GM23338 (cell line): ENCODE results near the gene SLC39A11. TPM values are rescaled to one million over a fixed set of nuclear protein-coding genes. Genes with fewer than 3 reads are reported as not detected.

Experiments
- ATAC-seq: fragments of 200-7000 bp; cut with Tn5 transposase; 3 replicates; pipeline ENCODE4 v1.9.1; 2020
- DNase-seq: peaks from one replicate; pipeline ENCODE4 v3.0.0-alpha.2; 2015; ENCODE audit warnings: low spot score
- H2AFZ ChIP-seq: fragments of 200-600 bp; sonication (generic); 2 replicates; pipeline ENCODE4 v1.8.0; 2016; ENCODE audit warnings: antibody characterized with exemption, mild to moderate bottlenecking, moderate library complexity
- H3F3A ChIP-seq: fragments of 200-600 bp; sonication (generic); replicated peaks from 2 replicates; pipeline ENCODE4 v1.8.0; 2017; ENCODE audit warnings: antibody characterized with exemption, mixed run types, low read depth
- H3K27ac ChIP-seq: fragments of 200-600 bp; sonication (generic); 2 replicates; pipeline ENCODE4 v1.6.1; 2016; ENCODE audit warnings: low read depth
- H3K27me3 ChIP-seq: fragments of 200-600 bp; sonication (generic); 2 replicates; pipeline ENCODE4 v1.8.0; 2016; ENCODE audit warnings: mild to moderate bottlenecking, mixed run types, moderate library complexity; ENCODE audit not compliant: insufficient read depth
- H3K36me3 ChIP-seq: fragments of 200-600 bp; sonication (generic); 2 replicates; pipeline ENCODE4 v1.8.0; 2016; ENCODE audit warnings: mild to moderate bottlenecking; ENCODE audit not compliant: insufficient read depth
- H3K4me1 ChIP-seq: fragments of 200-600 bp; sonication (generic); 2 replicates; pipeline ENCODE4 v1.8.0; 2016; ENCODE audit warnings: mild to moderate bottlenecking, moderate library complexity; ENCODE audit not compliant: insufficient read depth
- H3K4me2 ChIP-seq: fragments of 200-600 bp; sonication (generic); 2 replicates; pipeline ENCODE4 v1.7.1; 2017; ENCODE audit warnings: mixed run types
- H3K4me3 ChIP-seq: fragments of 200-600 bp; sonication (generic); 2 replicates; pipeline ENCODE4 v1.6.1; 2016; ENCODE audit warnings: mixed run types
- H3K79me2 ChIP-seq: fragments of 200-600 bp; sonication (generic); replicated peaks from 2 replicates; pipeline ENCODE4 v1.8.0; 2017; ENCODE audit warnings: mild to moderate bottlenecking; ENCODE audit not compliant: insufficient read depth
- H3K9me2 ChIP-seq: fragments of 200-600 bp; sonication (generic); 2 replicates; pipeline ENCODE4 v1.8.0; 2017; ENCODE audit not compliant: insufficient read depth
- H4K20me1 ChIP-seq: fragments of 200-600 bp; sonication (generic); replicated peaks from 2 replicates; pipeline ENCODE4 v1.8.0; 2017; ENCODE audit warnings: mild to moderate bottlenecking; ENCODE audit not compliant: insufficient read depth
- H3K27ac Mint-ChIP-seq: 2 replicates; pipeline ENCODE4 v1.8.0; 2020; ENCODE audit warnings: inconsistent platforms, mild to moderate bottlenecking, moderate library complexity, mixed read lengths
- H3K27me3 Mint-ChIP-seq: 3 replicates; pipeline ENCODE4 v1.8.0; 2022; ENCODE audit warnings: low read depth, mild to moderate bottlenecking, moderate library complexity, mixed read lengths, inconsistent platforms; ENCODE audit not compliant: insufficient read depth, poor library complexity
- H3K36me3 Mint-ChIP-seq: 3 replicates; pipeline ENCODE4 v1.8.0; 2021; ENCODE audit warnings: low read depth, mild to moderate bottlenecking, inconsistent platforms, moderate library complexity, mixed read lengths
- H3K4me1 Mint-ChIP-seq: 3 replicates; pipeline ENCODE4 v1.8.0; 2020; ENCODE audit warnings: mild to moderate bottlenecking, inconsistent platforms, mixed read lengths
- H3K4me3 Mint-ChIP-seq: 3 replicates; pipeline ENCODE4 v1.8.0; 2021; ENCODE audit warnings: moderate library complexity, mild to moderate bottlenecking, inconsistent platforms, mixed read lengths
- H3K9me3 Mint-ChIP-seq: 3 replicates; pipeline ENCODE4 v1.8.0; 2020; ENCODE audit warnings: moderate library complexity, mild to moderate bottlenecking, inconsistent platforms, mixed read lengths
- CREB1 ChIP-seq: fragments of 250-450 bp; sonication (Bioruptor Pico); IDR thresholded peaks from 2 replicates; pipeline ENCODE4 v1.5.0; 2020; ENCODE audit warnings: low read depth, mild to moderate bottlenecking, moderate library complexity
- EZH2 ChIP-seq: fragments of 200-600 bp; sonication (generic); IDR thresholded peaks from one replicate; pipeline ENCODE4 v1.8.0; 2017; ENCODE audit warnings: antibody characterized with exemption, mild to moderate bottlenecking, low read depth; ENCODE audit not compliant: unreplicated experiment
- JUNB ChIP-seq: IDR thresholded peaks from one replicate; pipeline ENCODE4 v1.6.1; 2016; ENCODE audit warnings: antibody characterized with exemption; ENCODE audit not compliant: unreplicated experiment
- NANOG ChIP-seq: IDR thresholded peaks from 2 replicates; pipeline ENCODE4 v1.6.1; 2016; ENCODE audit warnings: antibody characterized with exemption, borderline replicate concordance
- POLR2AphosphoS5 ChIP-seq: IDR thresholded peaks from 2 replicates; pipeline ENCODE4 v1.6.1; 2016; ENCODE audit warnings: antibody characterized with exemption, low read depth
- STAT1 ChIP-seq: IDR thresholded peaks from one replicate; pipeline ENCODE4 v1.6.1; 2016; ENCODE audit warnings: antibody characterized with exemption; ENCODE audit not compliant: unreplicated experiment
- ZNF331 ChIP-seq: fragments of 250-450 bp; sonication (Bioruptor Pico); IDR thresholded peaks from 2 replicates; pipeline ENCODE4 v1.5.0; 2020; ENCODE audit warnings: low read depth, mild to moderate bottlenecking, moderate library complexity
- polyA plus RNA-seq: library from polyadenylated mRNA; unstranded; fragments of >200 nt; fragmentation: Nextera tagmentation; extraction: Ambion mirVana; gene quantifications from 2 replicates; pipeline ENCODE4 v1.2.1, GENCODE V29; 2016
- total RNA-seq: library from RNA; depleted of rRNA; stranded (reverse); fragments of >200 nt; shearing (Covaris generic); gene quantifications from 2 replicates; pipeline ENCODE4 v1.2.3, GENCODE V29; 2014
- TF ChIP-seq, protein P1 (sequence below): IDR thresholded peaks from one replicate; pipeline ENCODE4 v1.6.1; 2018; ENCODE audit warnings: antibody characterized with exemption; ENCODE audit not compliant: unreplicated experiment
- TF ChIP-seq, protein P2 (sequence below): IDR thresholded peaks from 2 replicates; pipeline ENCODE4 v1.6.1; 2016; ENCODE audit warnings: antibody characterized with exemption
- TF ChIP-seq, protein P3 (sequence below): fragments of 250-450 bp; sonication (Bioruptor Pico); IDR thresholded peaks from 2 replicates; pipeline ENCODE4 v1.5.0; 2020; ENCODE audit warnings: mild to moderate bottlenecking, moderate library complexity

The SLC39A11 gene
- total and polyA plus RNA-seq, 2 experiments from 2014 or later = 10.8 to 18.1 TPM

DNA sequence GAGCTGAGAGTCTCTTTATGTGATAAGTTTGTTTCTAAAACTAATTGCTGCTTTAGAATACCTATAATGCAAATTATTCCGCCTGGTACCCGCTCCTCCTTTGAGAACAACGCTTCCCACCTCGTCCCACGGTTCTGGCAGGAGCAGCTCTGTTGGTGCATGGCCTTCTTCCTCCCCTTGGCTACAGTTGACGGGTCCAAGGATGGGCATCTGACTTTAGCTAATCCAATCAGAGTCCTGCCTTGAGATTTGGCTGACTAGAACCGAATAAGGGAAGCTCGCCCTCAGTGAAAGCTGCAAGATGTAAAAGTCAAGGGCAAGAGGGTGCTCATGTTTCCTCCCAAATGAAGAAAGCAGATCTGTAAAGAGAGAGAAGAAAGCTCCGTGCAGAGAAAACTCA lies 481.3 kb downstream of the SLC39A11 start:
- peaks cover 7% of the 10 kb centered on the region for H3K27me3 Mint-ChIP-seq

DNA sequence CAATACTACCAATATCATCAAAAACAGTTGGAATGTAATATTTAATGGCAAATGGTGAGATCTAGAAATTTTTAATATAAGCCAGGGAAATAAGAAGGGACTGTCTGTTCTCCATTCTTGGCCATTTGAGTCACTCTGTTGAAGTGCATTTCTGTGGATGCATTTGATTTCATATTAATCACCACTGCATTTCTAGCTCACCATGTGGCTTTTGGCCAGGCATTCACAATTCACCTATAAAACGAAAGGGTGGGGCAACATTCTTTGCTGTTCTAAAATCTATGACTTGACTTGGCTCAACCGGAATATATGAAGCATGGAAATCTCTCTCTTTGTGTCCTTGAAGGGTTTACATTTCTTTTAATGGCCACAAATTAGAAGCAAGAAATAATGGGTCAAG lies 483.0 kb downstream of the SLC39A11 start:
- H2AFZ ChIP-seq = no peak overlapping the region
- H3K4me3 Mint-ChIP-seq = no peak overlapping the region
- H3K27me3 Mint-ChIP-seq = no peaks in the 10 kb centered on the region
- no peaks in the 10 kb centered on the region for H3K9me2 ChIP-seq
- no peaks in the 10 kb centered on the region for H3K79me2 ChIP-seq
- no peaks in the 10 kb centered on the region for H4K20me1 ChIP-seq
- H3K27me3 ChIP-seq = no peaks in the 10 kb centered on the region
- H3K4me3 ChIP-seq = no peak overlapping the region
- peaks cover 2% of the 10 kb centered on the region; the same call in 2 of the 3 replicates for H3K9me3 Mint-ChIP-seq
- no peaks in the 10 kb centered on the region for H3K4me1 ChIP-seq
- no peak overlapping the region for H3K27ac Mint-ChIP-seq
- H3K4me2 ChIP-seq = no peak overlapping the region
- no peak for TF ChIP-seq JUNB
- TF ChIP-seq, protein P1, sequence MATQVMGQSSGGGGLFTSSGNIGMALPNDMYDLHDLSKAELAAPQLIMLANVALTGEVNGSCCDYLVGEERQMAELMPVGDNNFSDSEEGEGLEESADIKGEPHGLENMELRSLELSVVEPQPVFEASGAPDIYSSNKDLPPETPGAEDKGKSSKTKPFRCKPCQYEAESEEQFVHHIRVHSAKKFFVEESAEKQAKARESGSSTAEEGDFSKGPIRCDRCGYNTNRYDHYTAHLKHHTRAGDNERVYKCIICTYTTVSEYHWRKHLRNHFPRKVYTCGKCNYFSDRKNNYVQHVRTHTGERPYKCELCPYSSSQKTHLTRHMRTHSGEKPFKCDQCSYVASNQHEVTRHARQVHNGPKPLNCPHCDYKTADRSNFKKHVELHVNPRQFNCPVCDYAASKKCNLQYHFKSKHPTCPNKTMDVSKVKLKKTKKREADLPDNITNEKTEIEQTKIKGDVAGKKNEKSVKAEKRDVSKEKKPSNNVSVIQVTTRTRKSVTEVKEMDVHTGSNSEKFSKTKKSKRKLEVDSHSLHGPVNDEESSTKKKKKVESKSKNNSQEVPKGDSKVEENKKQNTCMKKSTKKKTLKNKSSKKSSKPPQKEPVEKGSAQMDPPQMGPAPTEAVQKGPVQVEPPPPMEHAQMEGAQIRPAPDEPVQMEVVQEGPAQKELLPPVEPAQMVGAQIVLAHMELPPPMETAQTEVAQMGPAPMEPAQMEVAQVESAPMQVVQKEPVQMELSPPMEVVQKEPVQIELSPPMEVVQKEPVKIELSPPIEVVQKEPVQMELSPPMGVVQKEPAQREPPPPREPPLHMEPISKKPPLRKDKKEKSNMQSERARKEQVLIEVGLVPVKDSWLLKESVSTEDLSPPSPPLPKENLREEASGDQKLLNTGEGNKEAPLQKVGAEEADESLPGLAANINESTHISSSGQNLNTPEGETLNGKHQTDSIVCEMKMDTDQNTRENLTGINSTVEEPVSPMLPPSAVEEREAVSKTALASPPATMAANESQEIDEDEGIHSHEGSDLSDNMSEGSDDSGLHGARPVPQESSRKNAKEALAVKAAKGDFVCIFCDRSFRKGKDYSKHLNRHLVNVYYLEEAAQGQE = no peak
- TF ChIP-seq, protein P2, sequence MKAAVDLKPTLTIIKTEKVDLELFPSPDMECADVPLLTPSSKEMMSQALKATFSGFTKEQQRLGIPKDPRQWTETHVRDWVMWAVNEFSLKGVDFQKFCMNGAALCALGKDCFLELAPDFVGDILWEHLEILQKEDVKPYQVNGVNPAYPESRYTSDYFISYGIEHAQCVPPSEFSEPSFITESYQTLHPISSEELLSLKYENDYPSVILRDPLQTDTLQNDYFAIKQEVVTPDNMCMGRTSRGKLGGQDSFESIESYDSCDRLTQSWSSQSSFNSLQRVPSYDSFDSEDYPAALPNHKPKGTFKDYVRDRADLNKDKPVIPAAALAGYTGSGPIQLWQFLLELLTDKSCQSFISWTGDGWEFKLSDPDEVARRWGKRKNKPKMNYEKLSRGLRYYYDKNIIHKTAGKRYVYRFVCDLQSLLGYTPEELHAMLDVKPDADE = no peak
- no peak for TF ChIP-seq CREB1 (CRISPR knock-in tag)
- TF ChIP-seq POLR2AphosphoS5 = no peak
- TF ChIP-seq EZH2 = no peak
- TF ChIP-seq ZNF331 (CRISPR knock-in tag) = no peak
- TF ChIP-seq, protein P3, sequence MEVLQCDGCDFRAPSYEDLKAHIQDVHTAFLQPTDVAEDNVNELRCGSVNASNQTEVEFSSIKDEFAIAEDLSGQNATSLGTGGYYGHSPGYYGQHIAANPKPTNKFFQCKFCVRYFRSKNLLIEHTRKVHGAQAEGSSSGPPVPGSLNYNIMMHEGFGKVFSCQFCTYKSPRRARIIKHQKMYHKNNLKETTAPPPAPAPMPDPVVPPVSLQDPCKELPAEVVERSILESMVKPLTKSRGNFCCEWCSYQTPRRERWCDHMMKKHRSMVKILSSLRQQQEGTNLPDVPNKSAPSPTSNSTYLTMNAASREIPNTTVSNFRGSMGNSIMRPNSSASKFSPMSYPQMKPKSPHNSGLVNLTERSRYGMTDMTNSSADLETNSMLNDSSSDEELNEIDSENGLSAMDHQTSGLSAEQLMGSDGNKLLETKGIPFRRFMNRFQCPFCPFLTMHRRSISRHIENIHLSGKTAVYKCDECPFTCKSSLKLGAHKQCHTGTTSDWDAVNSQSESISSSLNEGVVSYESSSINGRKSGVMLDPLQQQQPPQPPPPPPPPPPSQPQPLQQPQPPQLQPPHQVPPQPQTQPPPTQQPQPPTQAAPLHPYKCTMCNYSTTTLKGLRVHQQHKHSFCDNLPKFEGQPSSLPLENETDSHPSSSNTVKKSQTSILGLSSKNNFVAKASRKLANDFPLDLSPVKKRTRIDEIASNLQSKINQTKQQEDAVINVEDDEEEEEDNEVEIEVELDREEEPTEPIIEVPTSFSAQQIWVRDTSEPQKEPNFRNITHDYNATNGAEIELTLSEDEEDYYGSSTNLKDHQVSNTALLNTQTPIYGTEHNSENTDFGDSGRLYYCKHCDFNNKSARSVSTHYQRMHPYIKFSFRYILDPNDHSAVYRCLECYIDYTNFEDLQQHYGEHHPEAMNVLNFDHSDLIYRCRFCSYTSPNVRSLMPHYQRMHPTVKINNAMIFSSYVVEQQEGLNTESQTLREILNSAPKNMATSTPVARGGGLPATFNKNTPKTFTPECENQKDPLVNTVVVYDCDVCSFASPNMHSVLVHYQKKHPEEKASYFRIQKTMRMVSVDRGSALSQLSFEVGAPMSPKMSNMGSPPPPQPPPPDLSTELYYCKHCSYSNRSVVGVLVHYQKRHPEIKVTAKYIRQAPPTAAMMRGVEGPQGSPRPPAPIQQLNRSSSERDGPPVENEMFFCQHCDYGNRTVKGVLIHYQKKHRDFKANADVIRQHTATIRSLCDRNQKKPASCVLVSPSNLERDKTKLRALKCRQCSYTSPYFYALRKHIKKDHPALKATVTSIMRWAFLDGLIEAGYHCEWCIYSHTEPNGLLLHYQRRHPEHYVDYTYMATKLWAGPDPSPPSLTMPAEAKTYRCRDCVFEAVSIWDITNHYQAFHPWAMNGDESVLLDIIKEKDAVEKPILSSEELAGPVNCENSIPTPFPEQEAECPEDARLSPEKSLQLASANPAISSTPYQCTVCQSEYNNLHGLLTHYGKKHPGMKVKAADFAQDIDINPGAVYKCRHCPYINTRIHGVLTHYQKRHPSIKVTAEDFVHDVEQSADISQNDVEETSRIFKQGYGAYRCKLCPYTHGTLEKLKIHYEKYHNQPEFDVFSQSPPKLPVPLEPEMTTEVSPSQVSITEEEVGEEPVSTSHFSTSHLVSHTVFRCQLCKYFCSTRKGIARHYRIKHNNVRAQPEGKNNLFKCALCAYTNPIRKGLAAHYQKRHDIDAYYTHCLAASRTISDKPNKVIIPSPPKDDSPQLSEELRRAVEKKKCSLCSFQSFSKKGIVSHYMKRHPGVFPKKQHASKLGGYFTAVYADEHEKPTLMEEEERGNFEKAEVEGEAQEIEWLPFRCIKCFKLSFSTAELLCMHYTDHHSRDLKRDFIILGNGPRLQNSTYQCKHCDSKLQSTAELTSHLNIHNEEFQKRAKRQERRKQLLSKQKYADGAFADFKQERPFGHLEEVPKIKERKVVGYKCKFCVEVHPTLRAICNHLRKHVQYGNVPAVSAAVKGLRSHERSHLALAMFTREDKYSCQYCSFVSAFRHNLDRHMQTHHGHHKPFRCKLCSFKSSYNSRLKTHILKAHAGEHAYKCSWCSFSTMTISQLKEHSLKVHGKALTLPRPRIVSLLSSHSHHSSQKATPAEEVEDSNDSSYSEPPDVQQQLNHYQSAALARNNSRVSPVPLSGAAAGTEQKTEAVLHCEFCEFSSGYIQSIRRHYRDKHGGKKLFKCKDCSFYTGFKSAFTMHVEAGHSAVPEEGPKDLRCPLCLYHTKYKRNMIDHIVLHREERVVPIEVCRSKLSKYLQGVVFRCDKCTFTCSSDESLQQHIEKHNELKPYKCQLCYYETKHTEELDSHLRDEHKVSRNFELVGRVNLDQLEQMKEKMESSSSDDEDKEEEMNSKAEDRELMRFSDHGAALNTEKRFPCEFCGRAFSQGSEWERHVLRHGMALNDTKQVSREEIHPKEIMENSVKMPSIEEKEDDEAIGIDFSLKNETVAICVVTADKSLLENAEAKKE = no peak
- TF ChIP-seq NANOG = no peak
- DNase-seq (no peak), ATAC-seq (no peak)
- no peak overlapping the region for H3K27ac ChIP-seq
- H3K36me3 ChIP-seq = no peaks in the 10 kb centered on the region
- H3F3A ChIP-seq = no peaks in the 10 kb centered on the region
- no peaks in the 10 kb centered on the region for H3K36me3 Mint-ChIP-seq
- peaks cover 3% of the 10 kb centered on the region; the same call in 2 of the 3 replicates for H3K4me1 Mint-ChIP-seq

More for the DNA sequence above, 481.3 kb downstream of the SLC39A11 start:
- Mint-ChIP-seq H3K27ac (no peak overlapping the region), H3K4me3 (no peak overlapping the region), H3K4me1 (peaks cover 11% of the 10 kb centered on the region; the same call in 2 of the 3 replicates), H3K9me3 (peaks cover 2% of the 10 kb centered on the region; the same call in 2 of the 3 replicates), H3K36me3 (no peaks in the 10 kb centered on the region)
- H4K20me1 ChIP-seq = no peaks in the 10 kb centered on the region
- H3K36me3 ChIP-seq = no peaks in the 10 kb centered on the region
- TF ChIP-seq STAT1 (no peak), CREB1 (CRISPR knock-in tag) (no peak), ZNF331 (CRISPR knock-in tag) (no peak), POLR2AphosphoS5 (no peak)
- no peak overlapping the region for H3K4me2 ChIP-seq
- H3K79me2 ChIP-seq = no peaks in the 10 kb centered on the region
- no peaks in the 10 kb centered on the region for H3K27me3 ChIP-seq
- H3K9me2 ChIP-seq = no peaks in the 10 kb centered on the region
- H3K4me3 ChIP-seq = no peak overlapping the region
- no peak for DNase-seq
- H3F3A ChIP-seq = no peaks in the 10 kb centered on the region
- H3K27ac ChIP-seq = no peak overlapping the region
- ATAC-seq = no peak
- 0 out of 2 replicates have a peak, but pooled peaks cover 6% of the 10 kb centered on the region for H3K4me1 ChIP-seq
- no peak overlapping the region for H2AFZ ChIP-seq
